ENCODE results near the gene C8A.

Gene C8A

GRCh38 chr1:56927986-56928385 lies 73.4 kb downstream of the C8A start:
- DNase-seq (ENCODE audit: low read depth) = no peak
- H3K4me3 ChIP-seq (ENCODE audit: low read length) = no peak overlapping the region
- no peak for TF ChIP-seq CTCF (conservative IDR thresholded peaks at IDR 0.05; ENCODE audit: low read depth, low read length)

GRCh38 chr1:56929492-56929891 lies 74.9 kb downstream of the C8A start:
- H3K4me3 ChIP-seq (ENCODE audit: low read length) = no peak overlapping the region
- DNase-seq (ENCODE audit: low read depth) = no peak
- TF ChIP-seq CTCF (conservative IDR thresholded peaks at IDR 0.05; ENCODE audit: low read depth, low read length) = no peak

- DNase-seq (ENCODE audit: low read depth) = no peak
- TF ChIP-seq CTCF (conservative IDR thresholded peaks at IDR 0.05; ENCODE audit: low read depth, low read length) = no peak
Observed at GRCh38 chr1:56931211-56931610, 76.6 kb downstream of the C8A start.

GRCh38 chr1:56931686-56932085 lies 77.1 kb downstream of the C8A start:
- no peak for TF ChIP-seq CTCF (conservative IDR thresholded peaks at IDR 0.05; ENCODE audit: low read depth, low read length)
- H3K4me3 ChIP-seq (ENCODE audit: low read length) = no peak overlapping the region
- no peak for DNase-seq (ENCODE audit: low read depth)

More at GRCh38 chr1:56931211-56931610, 76.6 kb downstream of the C8A start:
- H3K4me3 ChIP-seq (ENCODE audit: low read length) = no peak overlapping the region

- no peak for TF ChIP-seq CTCF (conservative IDR thresholded peaks at IDR 0.05; ENCODE audit: low read depth, low read length)
- DNase-seq (ENCODE audit: low read depth) = no peak
- H3K4me3 ChIP-seq (ENCODE audit: low read length) = no peak overlapping the region
Observed at GRCh38 chr1:56933161-56933560, 78.6 kb downstream of the C8A start.

GRCh38 chr1:56933606-56934005 lies 79.0 kb downstream of the C8A start:
- TF ChIP-seq CTCF (conservative IDR thresholded peaks at IDR 0.05; ENCODE audit: low read depth, low read length) = no peak
- no peak for DNase-seq (ENCODE audit: low read depth)
- H3K4me3 ChIP-seq (ENCODE audit: low read length) = no peak overlapping the region

- no peak for DNase-seq (ENCODE audit: low read depth)
Observed at GRCh38 chr1:56934430-56935060, 79.9 kb downstream of the C8A start.

More at GRCh38 chr1:56934430-56935060, 79.9 kb downstream of the C8A start:
- TF ChIP-seq CTCF (conservative IDR thresholded peaks at IDR 0.05; ENCODE audit: low read depth, low read length) = no peak
- no peak overlapping the region for H3K4me3 ChIP-seq (ENCODE audit: low read length)
